GM12878 (cell line): Measurements from ENCODE around the gene FIZ1. TPM values are rescaled to one million over a fixed set of nuclear protein-coding genes. Genes with fewer than 3 reads are reported as not detected.

Experiments used
- ATAC-seq: fragments of 200-7000 bp; cut with Tn5 transposase; 3 replicates; pipeline ENCODE4 v1.9.1; 2020; ENCODE audit warnings: mild to moderate bottlenecking, moderate library complexity
- BruUV-seq: library from RNA; stranded (reverse); fragments of 400-500 nt; replicated peaks from 2 replicates; lab custom pipeline; 2021; lab: Mats Ljungman, UMichigan
- CTCF ChIA-PET: fragments of 300-600 bp; sonication (Branson Sonifier 250); formaldehyde crosslinking; extraction: SDS; loops from one replicate; lab custom pipeline; 2021; ENCODE audit warnings: inconsistent platforms; lab: Yijun Ruan, JAX
- POLR2A ChIA-PET: fragments of 350-600 bp; formaldehyde crosslinking; extraction: SDS; loops from one replicate; lab custom pipeline; 2021; ENCODE audit warnings: inconsistent platforms; lab: Charles Lee
- RAD21 ChIA-PET: fragments of 300-600 bp; sonication (Branson Sonifier 250); formaldehyde crosslinking; loops from one replicate; lab custom pipeline; 2023; ENCODE audit warnings: antibody characterized with exemption; ENCODE audit not compliant: unreplicated experiment; lab: Charles Lee
- SMC1A ChIA-PET: fragments of 300-600 bp; sonication (Branson Sonifier 250); formaldehyde crosslinking; loops from one replicate; lab custom pipeline; 2023; ENCODE audit not compliant: unreplicated experiment, uncharacterized antibody; lab: Charles Lee
- DNase-seq: peaks from one replicate; pipeline ENCODE4 v3.0.0-alpha.2; 2011; ENCODE audit warnings: low read depth, low spot score
- FAIRE-seq: peaks from 3 replicates; lab custom pipeline; 2011; peaks lifted over from hg19 to GRCh38; lab: Jason Lieb, UNC
- H2AFZ ChIP-seq: 2 replicates; pipeline ENCODE4 v1.6.0; 2011; ENCODE audit warnings: low read depth, low read length, control low read depth; ENCODE audit not compliant: control insufficient read depth
- H3K27ac ChIP-seq: 2 replicates; pipeline ENCODE4 v1.5.1; 2011; ENCODE audit warnings: control low read depth; ENCODE audit not compliant: control insufficient read depth, insufficient read depth
- H3K27me3 ChIP-seq, 2 experiments: replicated peaks in 1 of 2; 2 replicates each; pipeline versions ENCODE4 v1.6.0 to v1.6.1; 2011; ENCODE audit warnings: low read length in 1 of 2; ENCODE audit not compliant: control insufficient read depth in 2 of 2, insufficient read depth in 2 of 2
- H3K36me3 ChIP-seq, 2 experiments: 2 replicates each; pipeline ENCODE4 v1.5.1; 2011; ENCODE audit warnings: low read length in 1 of 2; ENCODE audit not compliant: control insufficient read depth in 2 of 2, insufficient read depth in 2 of 2
- H3K4me1 ChIP-seq: 2 replicates; pipeline ENCODE4 v1.6.1; 2011; ENCODE audit warnings: mild to moderate bottlenecking, low read length, moderate library complexity, mixed read lengths; ENCODE audit not compliant: control insufficient read depth, insufficient read depth
- H3K4me2 ChIP-seq: 2 replicates; pipeline ENCODE4 v1.6.0; 2011; ENCODE audit warnings: control low read depth; ENCODE audit not compliant: control insufficient read depth, insufficient read depth
- H3K4me3 ChIP-seq: fragments of 200-600 bp; sonication (generic); 2 replicates; pipeline ENCODE4 v1.5.1; 2016
- H3K79me2 ChIP-seq: 2 replicates; pipeline ENCODE4 v1.6.0; 2011; ENCODE audit warnings: low read length; ENCODE audit not compliant: control insufficient read depth, insufficient read depth
- H3K9ac ChIP-seq: 2 replicates; pipeline ENCODE4 v1.8.0; 2011; ENCODE audit warnings: low read length, control low read depth, mixed read lengths; ENCODE audit not compliant: control insufficient read depth, insufficient read depth
- H3K9me3 ChIP-seq: replicated peaks from 3 replicates; pipeline ENCODE4 v1.5.1; 2011; ENCODE audit warnings: mild to moderate bottlenecking, low read length; ENCODE audit not compliant: control insufficient read depth, insufficient read depth
- H4K20me1 ChIP-seq: 2 replicates; pipeline ENCODE4 v1.6.0; 2011; ENCODE audit not compliant: control insufficient read depth, insufficient read depth
- CBX5 ChIP-seq: sonication (generic); IDR thresholded peaks from 2 replicates; pipeline ENCODE4 v1.6.1; 2016; ENCODE audit warnings: low read depth, moderate library complexity, mild to moderate bottlenecking, inconsistent platforms
- CREM ChIP-seq: IDR thresholded peaks from 2 replicates; pipeline ENCODE4 v1.6.1; 2014; ENCODE audit warnings: antibody characterized with exemption, low read depth
- HCFC1 ChIP-seq: fragments of 150-350 bp; IDR thresholded peaks from 2 replicates; pipeline ENCODE4 v1.6.1; 2014; ENCODE audit warnings: low read length
- IRF5 ChIP-seq: fragments of 450-650 bp; IDR thresholded peaks from 2 replicates; pipeline ENCODE4 v1.6.1; 2017; ENCODE audit warnings: borderline replicate concordance
- NR2C2 ChIP-seq: IDR thresholded peaks from 2 replicates; pipeline ENCODE4 v1.6.1; 2011; ENCODE audit warnings: borderline replicate concordance, low read depth; ENCODE audit not compliant: control insufficient read depth, insufficient read length
- USF1 ChIP-seq: IDR thresholded peaks from 2 replicates; pipeline ENCODE4 v1.6.1; 2011; ENCODE audit warnings: borderline replicate concordance, low read depth, mild to moderate bottlenecking, moderate library complexity, mixed read lengths, low read length; ENCODE audit not compliant: insufficient read depth; ENCODE audit errors: extremely low read length
- WGBS: methylation state at CpG from one replicate; pipeline ENCODE4 v1.1.6; 2016; ENCODE audit warnings: low lambda C conversion rate; ENCODE audit not compliant: insufficient replicate concordance, insufficient coverage; ENCODE audit errors: missing lambda C conversion rate; 5-methylcytosine and 5-hydroxymethylcytosine counted together
- in situ Hi-C: fragments of 300-500 bp; cut with MboI; formaldehyde crosslinking; loops from 9 replicates; pipeline ENCODE4 v1.14.3; 2018; ENCODE audit warnings: mixed read lengths
- intact Hi-C: fragments of 100-400 bp; cut with micrococcal nuclease; formaldehyde crosslinking; loops from one replicate; pipeline ENCODE4 v1.14.2; 2022; ENCODE audit not compliant: unreplicated experiment
- polyA plus RNA-seq, 11 experiments: library from polyadenylated mRNA; depleted of rRNA in 4 of 11; unstranded in 6 of 11; stranded (reverse) in 5 of 11; fragments of >200 nt; fragmentation: Nextera tagmentation in 4 of 11; fragmentation: Illumina TruSeq in 1 of 11; extraction: Ambion mirVana in 4 of 11; extraction: Trizol in 1 of 11; gene quantifications; 1 replicate in 1 of 11; 2 replicates in 10 of 11; pipeline versions ENCODE4 v1.2.1 to v1.2.3, GENCODE V29; 2011 to 2016; ENCODE audit warnings: inconsistent platforms in 2 of 11, missing spikeins in 2 of 11, low read depth in 1 of 11
- total RNA-seq, 4 experiments: library from RNA; depleted of rRNA in 3 of 4; stranded (reverse); fragments of >200 nt in 3 of 4; fragmentation: Illumina TruSeq in 1 of 4; extraction: Trizol in 1 of 4; gene quantifications; 2 replicates each; pipeline versions ENCODE4 v1.2.1 to v1.2.3, GENCODE V29; 2013 to 2021

The FIZ1 gene
- total and polyA plus RNA-seq, 10 of the 15 experiments (the other 5 are each of a cell fraction or from before 2014, with no cell fraction given): 0.60 to 16.8 (median 4.2) TPM

- ChIA-PET RAD21 (no interaction called here), POLR2A (no interaction called here), SMC1A (interaction anchor here (0.6 kb wide), 1 partner anchor 34 kb away, joined by 3 read pairs; no protein-coding TSS in a partner anchor), CTCF (interaction anchor here (1.4 kb wide), 1 partner anchor 54 kb away, joined by 3 read pairs; the partner anchor contains the start of gene ZNF865)
- no peaks in the 10 kb centered on the region for H3K79me2 ChIP-seq
- WGBS: 36% methylated on average over 5 of the region's 5 CpGs
- no TSS peak for BruUV-seq
- no peak overlapping the region for H3K4me2 ChIP-seq
- ATAC-seq: no peak
- no peak for TF ChIP-seq CREM
- TF ChIP-seq IRF5: no peak
- no peak for TF ChIP-seq NR2C2
- TF ChIP-seq USF1: no peak
- no peak for TF ChIP-seq CBX5
- TF ChIP-seq HCFC1: no peak
- H3K27me3 ChIP-seq: peaks cover 0 to 7% of the 10 kb centered on the region in 2 experiments; a peak in 3 of 4 replicates
- intact Hi-C loops: no loop called here
- no peaks in the 10 kb centered on the region for H4K20me1 ChIP-seq
- H3K27ac ChIP-seq: no peak overlapping the region
- no peak overlapping the region for H3K9ac ChIP-seq
- H3K36me3 ChIP-seq: no peaks in the 10 kb centered on the region
- H2AFZ ChIP-seq: no peak overlapping the region
- no peak overlapping the region for H3K4me3 ChIP-seq
- DNase-seq: no peak
- no peak for FAIRE-seq
- H3K9me3 ChIP-seq: no peaks in the 10 kb centered on the region
- H3K4me1 ChIP-seq: no peaks in the 10 kb centered on the region
- in situ Hi-C loops: no loop called here
These were observed 47.1 kb downstream of the FIZ1 start for GRCh38 chr19:55552206-55552605.
